Gastroesophageal sphincter (tissue), 3 donors: ENCODE data around the gene MOGAT2.

Experiments used
- EP300 ChIP-seq: sonication (generic); formaldehyde crosslinking; IDR thresholded peaks from one replicate; pipeline ENCODE4 v1.6.1; 2017; ENCODE audit warnings: antibody characterized with exemption, mild to moderate bottlenecking
- POLR2A ChIP-seq, 2 donors: fragments of 450-650 bp; IDR thresholded peaks; one replicate each; pipeline ENCODE4 v1.6.1; 2017; ENCODE audit warnings: antibody characterized with exemption in 2 of 2, mild to moderate bottlenecking in 2 of 2, moderate library complexity in 1 of 2
- POLR2AphosphoS5 ChIP-seq: sonication (generic); formaldehyde crosslinking; IDR thresholded peaks from one replicate; pipeline ENCODE4 v1.6.1; 2017; ENCODE audit warnings: antibody characterized with exemption
- TF ChIP-seq, protein P1 (sequence below), 4 experiments: fragments of 200-600 bp in 2 of 4; fragments of 450-650 bp in 2 of 4; sonication (generic) in 1 of 4; IDR thresholded peaks; one replicate each; pipeline ENCODE4 v1.5.1; 2017 to 2019; ENCODE audit warnings: antibody characterized with exemption in 4 of 4, mild to moderate bottlenecking in 2 of 4, moderate library complexity in 2 of 4

DNA sequence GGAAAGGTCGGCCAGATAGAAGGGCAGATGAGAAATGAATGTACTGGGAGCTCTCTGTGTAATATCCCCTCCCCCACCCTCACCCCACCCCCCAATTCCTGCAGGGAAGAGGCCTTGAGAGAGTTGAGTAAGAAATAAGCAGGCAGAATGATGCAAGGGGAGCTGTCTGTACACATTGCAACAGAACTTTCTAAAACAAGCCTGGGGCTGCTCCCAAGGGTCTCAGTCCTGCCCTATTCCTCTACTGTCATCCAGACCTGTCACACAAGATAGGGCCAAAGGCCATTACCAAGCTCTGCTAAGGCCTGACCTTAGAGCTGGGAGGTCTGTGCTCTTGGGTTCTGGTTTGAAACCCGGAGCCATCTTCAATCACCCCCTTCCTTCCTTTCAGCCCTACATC, 45.2 kb downstream of the MOGAT2 start:
- TF ChIP-seq POLR2A (IDR thresholded peaks at IDR 0.05) (no peak), POLR2AphosphoS5 (no peak), EP300 (no peak)
- TF ChIP-seq, protein P1, sequence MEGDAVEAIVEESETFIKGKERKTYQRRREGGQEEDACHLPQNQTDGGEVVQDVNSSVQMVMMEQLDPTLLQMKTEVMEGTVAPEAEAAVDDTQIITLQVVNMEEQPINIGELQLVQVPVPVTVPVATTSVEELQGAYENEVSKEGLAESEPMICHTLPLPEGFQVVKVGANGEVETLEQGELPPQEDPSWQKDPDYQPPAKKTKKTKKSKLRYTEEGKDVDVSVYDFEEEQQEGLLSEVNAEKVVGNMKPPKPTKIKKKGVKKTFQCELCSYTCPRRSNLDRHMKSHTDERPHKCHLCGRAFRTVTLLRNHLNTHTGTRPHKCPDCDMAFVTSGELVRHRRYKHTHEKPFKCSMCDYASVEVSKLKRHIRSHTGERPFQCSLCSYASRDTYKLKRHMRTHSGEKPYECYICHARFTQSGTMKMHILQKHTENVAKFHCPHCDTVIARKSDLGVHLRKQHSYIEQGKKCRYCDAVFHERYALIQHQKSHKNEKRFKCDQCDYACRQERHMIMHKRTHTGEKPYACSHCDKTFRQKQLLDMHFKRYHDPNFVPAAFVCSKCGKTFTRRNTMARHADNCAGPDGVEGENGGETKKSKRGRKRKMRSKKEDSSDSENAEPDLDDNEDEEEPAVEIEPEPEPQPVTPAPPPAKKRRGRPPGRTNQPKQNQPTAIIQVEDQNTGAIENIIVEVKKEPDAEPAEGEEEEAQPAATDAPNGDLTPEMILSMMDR (IDR thresholded peaks at IDR 0.05), result no peak
